Right lobe of liver (tissue), 4 donors: ENCODE data around the gene CALY.

Experiments
- POLR2A ChIP-seq: fragments of 450-650 bp; IDR thresholded peaks from one replicate; pipeline ENCODE4 v1.6.1; 2017; ENCODE audit warnings: antibody characterized with exemption, mild to moderate bottlenecking
- TF ChIP-seq, protein P1 (sequence below), 4 donors: fragments of 200-600 bp in 3 of 4; fragments of 450-650 bp in 1 of 4; IDR thresholded peaks; one replicate each; pipeline versions ENCODE4 v1.5.1 to v1.8.0; 2016 to 2022; ENCODE audit warnings: antibody characterized with exemption in 4 of 4, mild to moderate bottlenecking in 2 of 4
- donor health status: DM: no; HTN: no; CAD: no.
- donor health status: DM: no; HTN: no; CAD: no.
- donor health status: DM: no; HTN: yes; CAD: no.

DNA sequence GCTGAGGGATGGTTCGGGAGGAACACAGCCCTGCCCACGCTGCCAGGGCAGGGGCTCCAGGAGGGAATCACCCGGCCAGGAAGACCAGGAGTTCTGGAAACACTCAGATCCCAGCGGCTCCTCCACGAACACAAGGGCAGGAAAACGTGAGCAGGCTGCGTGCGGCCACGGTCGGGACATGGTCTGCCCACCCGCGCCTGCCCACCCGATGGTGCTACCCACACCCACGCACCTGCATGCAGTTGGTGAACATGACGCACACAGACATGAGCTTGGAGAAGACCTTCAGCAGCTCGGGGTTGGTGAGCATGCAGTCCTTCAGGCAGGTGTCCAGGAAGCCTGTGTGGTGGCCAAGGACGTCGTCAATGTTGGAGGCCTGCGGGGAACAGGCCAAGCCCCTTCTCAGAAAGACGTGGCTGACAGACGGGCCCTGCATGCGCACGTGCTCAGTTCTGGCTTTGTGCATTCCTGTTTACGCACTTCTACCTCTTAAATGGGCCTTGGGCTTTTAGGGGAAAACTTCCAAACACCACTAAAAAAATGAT lies 53.8 kb downstream of the CALY start:
- TF ChIP-seq POLR2A, result no peak
- TF ChIP-seq, protein P1, sequence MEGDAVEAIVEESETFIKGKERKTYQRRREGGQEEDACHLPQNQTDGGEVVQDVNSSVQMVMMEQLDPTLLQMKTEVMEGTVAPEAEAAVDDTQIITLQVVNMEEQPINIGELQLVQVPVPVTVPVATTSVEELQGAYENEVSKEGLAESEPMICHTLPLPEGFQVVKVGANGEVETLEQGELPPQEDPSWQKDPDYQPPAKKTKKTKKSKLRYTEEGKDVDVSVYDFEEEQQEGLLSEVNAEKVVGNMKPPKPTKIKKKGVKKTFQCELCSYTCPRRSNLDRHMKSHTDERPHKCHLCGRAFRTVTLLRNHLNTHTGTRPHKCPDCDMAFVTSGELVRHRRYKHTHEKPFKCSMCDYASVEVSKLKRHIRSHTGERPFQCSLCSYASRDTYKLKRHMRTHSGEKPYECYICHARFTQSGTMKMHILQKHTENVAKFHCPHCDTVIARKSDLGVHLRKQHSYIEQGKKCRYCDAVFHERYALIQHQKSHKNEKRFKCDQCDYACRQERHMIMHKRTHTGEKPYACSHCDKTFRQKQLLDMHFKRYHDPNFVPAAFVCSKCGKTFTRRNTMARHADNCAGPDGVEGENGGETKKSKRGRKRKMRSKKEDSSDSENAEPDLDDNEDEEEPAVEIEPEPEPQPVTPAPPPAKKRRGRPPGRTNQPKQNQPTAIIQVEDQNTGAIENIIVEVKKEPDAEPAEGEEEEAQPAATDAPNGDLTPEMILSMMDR (IDR thresholded peaks at IDR 0.05), result no peak
